ENCODE data around the gene NHERF2. TPM values are rescaled to one million over a fixed set of nuclear protein-coding genes. Genes with fewer than 3 reads are reported as not detected.
A peak's percentile ranks its signal among the peaks of the same experiment; 100 is the strongest.
"Not testable (repeated sequence)": the region's sequence is repeated elsewhere in the genome, so short reads cannot be mapped to it uniquely, and the experiment has no call there.

Gene NHERF2
- total RNA-seq, 3 donors from 2014 or later, result 2.0 to 4.4 (median 2.0) TPM

DNA sequence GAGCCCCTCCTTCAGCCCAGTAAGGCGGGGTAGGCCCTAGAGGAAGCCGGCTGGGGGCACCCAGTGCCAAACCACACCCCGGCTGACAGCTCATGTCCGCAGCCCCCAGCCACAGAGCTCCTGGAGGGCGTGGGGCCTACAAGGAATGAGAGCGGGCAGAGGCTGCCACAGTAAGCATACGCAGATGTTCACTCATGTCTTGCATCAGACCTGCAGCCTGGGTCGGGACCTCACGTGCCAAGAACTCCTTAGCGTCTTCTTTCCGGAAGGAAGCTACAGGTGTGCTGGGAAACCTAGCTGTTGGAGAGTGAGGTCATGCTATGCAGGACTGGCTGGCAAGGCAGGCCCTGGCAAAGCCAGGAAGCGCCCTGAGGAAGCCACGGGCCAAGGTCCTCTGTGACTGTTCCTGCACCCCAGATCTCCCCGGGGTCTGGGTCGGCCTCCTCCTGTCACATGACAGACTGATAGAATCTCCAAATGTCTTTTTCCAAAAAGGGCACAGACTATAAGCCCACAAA lies 18.6 kb upstream of the NHERF2 start:
- ATAC-seq, result no peak
- peaks cover 11% of the 10 kb centered on the region for H3K36me3 Mint-ChIP-seq (ENCODE audit: insufficient read depth)
- peaks cover 36% of the 10 kb centered on the region for H3K4me1 Mint-ChIP-seq (ENCODE audit: low read depth)
- no peaks in the 10 kb centered on the region for H3K9me3 Mint-ChIP-seq
- no peaks in the 10 kb centered on the region for H3K27me3 Mint-ChIP-seq (ENCODE audit: low read depth)
- no peak for DNase-seq
- H3K4me3 Mint-ChIP-seq, result peak overlapping the region; percentile 92

DNA sequence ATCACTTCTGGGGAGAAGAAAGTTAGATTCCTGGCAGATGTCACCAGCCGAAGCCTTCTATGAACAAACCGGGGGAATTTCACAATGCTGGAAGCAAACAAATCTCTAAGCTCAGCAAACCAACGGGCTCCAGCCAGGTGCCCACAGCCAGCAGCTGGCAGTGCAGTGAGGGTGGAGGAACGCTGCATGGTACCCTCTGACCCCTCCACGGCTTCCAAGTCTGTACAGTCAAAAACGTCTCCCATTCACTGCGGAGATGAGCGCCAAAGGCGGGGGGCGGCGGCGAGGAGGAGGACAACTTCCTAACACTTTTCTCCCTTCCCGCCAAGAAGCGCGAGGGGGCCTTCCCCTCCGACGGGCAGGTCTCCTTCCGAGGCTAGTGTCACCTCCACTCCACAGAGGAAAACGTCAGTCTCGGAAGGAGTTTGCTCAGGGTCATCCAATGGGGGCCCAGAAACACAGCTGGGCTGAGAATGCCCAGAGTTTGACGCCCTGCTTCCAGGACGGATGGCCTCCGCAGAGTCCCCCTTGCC lies 18.0 kb upstream of the NHERF2 start:
- Mint-ChIP-seq H3K27me3 (ENCODE audit: low read depth) (no peaks in the 10 kb centered on the region), H3K9me3 (no peaks in the 10 kb centered on the region), H3K4me3 (peak overlapping the region; percentile 92), H3K4me1 (ENCODE audit: low read depth) (peaks cover 36% of the 10 kb centered on the region), H3K36me3 (ENCODE audit: insufficient read depth) (peaks cover 11% of the 10 kb centered on the region)
- ATAC-seq, result peak; percentile 6 to 8
- DNase-seq, result no peak

DNA sequence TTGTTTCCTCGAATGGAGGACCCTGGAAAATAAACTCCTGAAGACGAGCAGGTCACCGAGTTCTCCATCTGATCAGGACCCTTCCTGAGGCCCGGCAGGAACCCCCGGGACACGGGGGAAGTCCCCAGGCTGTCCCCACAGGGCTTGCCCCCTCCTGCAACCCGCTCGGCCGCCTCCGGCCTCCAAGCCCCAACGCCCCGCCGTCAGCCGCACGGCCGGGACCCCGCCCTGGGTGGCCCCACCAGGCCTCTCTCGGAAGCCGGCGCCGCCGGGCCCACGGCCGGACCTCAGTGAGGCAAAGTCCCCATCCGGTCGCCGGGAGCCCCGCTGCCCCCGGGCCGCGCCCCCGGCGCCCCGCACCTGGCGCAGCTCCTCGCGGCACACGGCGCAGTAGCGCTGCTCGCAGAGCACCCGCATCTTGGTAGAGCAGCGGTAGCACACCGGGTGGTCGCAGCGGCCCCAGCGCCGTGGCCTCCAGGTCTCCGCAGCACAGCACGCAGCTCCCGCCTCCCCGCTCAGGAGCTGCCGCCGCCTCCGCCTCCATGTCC lies 17.5 kb upstream of the NHERF2 start:
- Mint-ChIP-seq H3K9me3 (no peaks in the 10 kb centered on the region), H3K27me3 (ENCODE audit: low read depth) (no peaks in the 10 kb centered on the region), H3K4me3 (peak overlapping the region; percentile 92), H3K36me3 (ENCODE audit: insufficient read depth) (peaks cover 11% of the 10 kb centered on the region), H3K4me1 (ENCODE audit: low read depth) (peaks cover 36% of the 10 kb centered on the region)
- peak; percentile 36 to 45 for ATAC-seq
- no peak for DNase-seq

DNA sequence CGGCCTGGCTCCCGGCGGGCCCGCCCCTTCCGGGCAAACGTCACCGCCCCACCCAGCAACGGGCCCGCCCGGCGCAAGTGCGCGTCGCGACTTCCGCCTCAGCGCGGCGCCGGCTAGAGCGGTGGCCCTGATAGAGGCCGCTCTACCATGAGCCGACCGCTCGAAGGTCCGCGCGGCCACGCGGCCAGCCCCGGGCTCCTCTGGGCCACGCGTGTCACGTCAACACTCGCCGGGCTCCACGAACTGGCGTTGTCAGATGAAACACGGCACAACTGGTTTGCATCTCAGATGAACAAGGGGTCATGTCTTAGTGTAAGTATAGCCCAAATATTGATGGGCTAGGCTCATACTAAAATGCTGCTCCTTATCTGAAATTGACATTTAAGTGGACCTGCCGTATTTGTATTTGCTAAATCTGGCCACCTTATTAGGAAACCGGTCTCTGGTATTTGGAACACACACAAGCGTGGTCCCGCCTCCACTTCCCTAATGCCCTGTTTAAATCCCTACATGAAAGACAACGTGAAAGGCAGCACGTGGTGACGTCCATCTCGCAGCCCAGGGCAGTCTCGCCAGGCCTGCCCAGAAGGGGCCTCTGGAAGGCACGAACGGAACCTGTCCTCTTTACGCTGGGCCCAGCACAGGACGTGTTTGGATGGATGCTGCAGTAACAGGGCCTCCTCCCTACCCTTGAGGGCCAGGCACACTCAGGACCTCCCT lies 16.8 kb upstream of the NHERF2 start, which contains the start of gene ZNF598:
Gene ZNF598 (minus strand): TSS at position 31 of the 720 bp plus-strand sequence.
- peak within 1 kb of the TSS; percentile 94 for H3K4me3 Mint-ChIP-seq
- H3K4me1 Mint-ChIP-seq (ENCODE audit: low read depth), result peaks cover 35% of the 10 kb centered on the region
- peak; percentile 95 to 96 for ATAC-seq
- H3K9me3 Mint-ChIP-seq, result no peaks in the 10 kb centered on the region
- H3K36me3 Mint-ChIP-seq (ENCODE audit: insufficient read depth), result peaks cover 11% of the 10 kb centered on the region
- no peaks in the 10 kb centered on the region for H3K27me3 Mint-ChIP-seq (ENCODE audit: low read depth)
- peak; percentile 76 for DNase-seq

DNA sequence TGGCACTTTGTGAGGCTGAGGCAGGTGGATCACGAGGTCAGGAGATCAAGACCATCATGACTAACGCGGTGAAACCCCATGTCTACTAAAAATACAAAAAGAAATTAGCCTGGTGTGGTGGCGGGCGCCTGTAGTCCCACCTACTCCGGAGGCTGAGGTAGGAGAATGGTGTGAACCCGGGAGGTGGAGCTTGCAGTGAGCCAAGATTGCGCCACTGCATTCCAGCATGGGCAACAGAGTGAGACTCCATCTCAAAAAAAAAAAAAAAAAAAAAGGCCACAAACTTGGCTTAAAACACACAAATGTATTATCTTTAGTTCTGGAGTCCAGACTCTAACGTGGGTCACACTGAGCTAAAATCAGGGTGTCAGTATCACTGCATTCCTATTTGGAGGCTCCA lies 15.0 kb upstream of the NHERF2 start:
- not testable (repeated sequence) for ATAC-seq, H3K4me3 Mint-ChIP-seq

DNA sequence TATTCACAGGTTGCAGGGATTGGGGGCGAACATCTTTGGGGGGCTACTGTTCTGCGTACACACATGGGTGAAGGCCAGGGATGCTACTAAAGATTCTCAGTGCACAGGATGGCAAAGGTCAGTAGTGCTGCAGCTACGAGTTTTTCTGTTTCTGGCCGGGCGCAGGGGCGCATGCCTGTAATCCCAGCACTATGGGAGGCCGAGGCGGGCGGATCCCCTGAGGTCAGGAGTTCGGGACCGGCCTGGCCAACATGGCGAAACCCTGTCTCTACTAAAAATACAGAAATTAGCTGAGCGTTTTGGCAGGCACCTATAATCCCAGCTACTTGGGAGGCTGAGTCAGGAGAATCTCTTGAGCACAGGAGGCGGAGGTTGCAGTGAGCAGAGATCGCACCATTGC lies 13.2 kb upstream of the NHERF2 start:
- Mint-ChIP-seq H3K4me1 (ENCODE audit: low read depth) (peaks cover 10% of the 10 kb centered on the region), H3K9me3 (no peaks in the 10 kb centered on the region), H3K36me3 (ENCODE audit: insufficient read depth) (peaks cover 4% of the 10 kb centered on the region), H3K27me3 (ENCODE audit: low read depth) (peaks cover 3% of the 10 kb centered on the region), H3K4me3 (no peak overlapping the region)
- ATAC-seq (no peak), DNase-seq (no peak)

More for the DNA sequence above, 15.0 kb upstream of the NHERF2 start:
- H3K9me3 Mint-ChIP-seq; H3K27me3 Mint-ChIP-seq (ENCODE audit: low read depth); H3K36me3 Mint-ChIP-seq (ENCODE audit: insufficient read depth); DNase-seq: not testable (repeated sequence)
- peaks cover 28% of the 10 kb centered on the region for H3K4me1 Mint-ChIP-seq (ENCODE audit: low read depth)

DNA sequence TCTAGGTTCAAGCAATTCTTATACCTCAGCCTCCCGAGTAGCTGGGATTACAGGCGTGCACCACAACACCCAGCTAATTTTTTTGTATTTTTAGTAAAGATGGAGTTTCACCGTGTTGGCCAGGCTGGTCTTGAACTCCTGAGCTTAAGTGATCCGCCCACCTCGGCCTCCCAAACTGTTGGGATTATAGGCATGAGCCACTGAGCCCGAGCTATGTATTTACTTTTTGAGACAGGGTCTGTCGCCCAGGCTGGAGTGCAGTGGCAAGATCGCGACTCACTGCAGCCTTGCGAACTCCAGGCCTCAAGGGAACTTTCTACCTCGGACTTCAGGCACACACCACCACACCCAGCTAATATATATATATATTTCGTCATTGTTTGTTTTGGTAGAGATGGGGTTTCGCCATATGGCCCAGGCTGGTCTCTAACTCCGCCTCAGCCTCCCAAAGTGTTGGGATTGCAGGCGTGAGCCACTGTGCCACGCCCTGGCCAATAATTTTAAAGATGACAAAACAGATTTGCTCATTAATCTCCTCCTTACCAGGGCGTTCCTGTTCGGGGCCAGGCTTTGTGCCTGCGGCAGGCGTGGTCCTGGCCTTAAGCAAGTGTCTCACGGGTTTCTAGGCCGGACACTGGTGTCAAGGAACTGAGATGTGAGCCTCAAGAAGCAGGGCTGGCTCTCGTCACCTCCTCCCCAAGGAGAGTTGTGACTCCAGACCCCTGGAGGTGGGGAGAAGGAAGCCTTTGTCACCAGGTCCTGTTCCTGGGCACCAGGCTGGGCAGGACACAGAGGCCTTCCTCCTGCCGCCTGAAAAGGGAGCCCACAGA lies 11.4 kb upstream of the NHERF2 start:
- Mint-ChIP-seq H3K4me1 (ENCODE audit: low read depth) (peaks cover 2% of the 10 kb centered on the region), H3K4me3 (no peak overlapping the region), H3K36me3 (ENCODE audit: insufficient read depth) (no peaks in the 10 kb centered on the region), H3K9me3 (no peaks in the 10 kb centered on the region), H3K27me3 (ENCODE audit: low read depth) (peaks cover 12% of the 10 kb centered on the region)
- ATAC-seq, result no peak
- no peak for DNase-seq

DNA sequence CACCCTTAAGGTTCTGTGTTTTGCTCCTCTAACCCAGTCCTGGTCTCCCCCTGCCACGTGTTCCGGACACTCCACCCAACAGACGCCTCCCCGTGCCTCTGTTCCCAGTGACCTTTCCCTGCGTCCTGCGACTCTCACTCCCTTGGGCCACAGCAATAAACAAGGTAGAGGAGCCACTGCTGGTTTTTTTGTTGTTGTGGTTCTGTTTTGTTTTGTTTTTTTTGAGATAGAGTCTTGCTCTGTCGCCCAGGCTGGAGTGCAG lies 10.8 kb upstream of the NHERF2 start:
- H3K4me3 Mint-ChIP-seq, result no peak overlapping the region
- ATAC-seq, result no peak
- H3K9me3 Mint-ChIP-seq, result no peaks in the 10 kb centered on the region
- H3K27me3 Mint-ChIP-seq (ENCODE audit: low read depth), result peaks cover 17% of the 10 kb centered on the region
- no peak for DNase-seq
- peaks cover 4% of the 10 kb centered on the region for H3K4me1 Mint-ChIP-seq (ENCODE audit: low read depth)
- H3K36me3 Mint-ChIP-seq (ENCODE audit: insufficient read depth), result no peaks in the 10 kb centered on the region

DNA sequence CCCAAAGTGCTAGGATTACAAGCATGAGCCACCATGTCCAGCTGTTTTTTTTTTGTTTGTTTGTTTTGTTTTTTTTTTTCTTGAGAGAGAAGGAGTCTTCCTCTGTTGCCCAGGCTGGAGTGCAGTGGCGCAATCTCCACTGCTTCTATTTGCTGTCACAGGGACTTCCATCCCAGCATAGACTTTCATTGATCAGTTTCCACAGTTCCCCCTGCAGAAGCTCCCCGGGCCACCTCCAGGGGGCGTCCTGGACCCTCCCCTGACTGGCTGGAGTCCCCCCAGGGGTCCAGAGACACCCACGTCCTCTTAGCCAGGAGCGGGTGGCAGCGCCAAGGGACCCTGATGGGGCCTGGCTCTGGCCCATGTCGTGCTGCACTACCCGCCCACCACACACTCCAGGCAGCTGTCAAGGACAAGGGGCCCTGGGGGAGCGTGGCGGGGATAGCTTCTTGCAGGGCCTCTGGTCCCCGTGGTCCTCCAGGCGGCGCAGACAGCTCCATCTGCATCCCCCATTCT lies 10.2 kb upstream of the NHERF2 start:
- Mint-ChIP-seq H3K27me3 (ENCODE audit: low read depth) (peaks cover 21% of the 10 kb centered on the region), H3K4me1 (ENCODE audit: low read depth) (peaks cover 4% of the 10 kb centered on the region), H3K36me3 (ENCODE audit: insufficient read depth) (no peaks in the 10 kb centered on the region), H3K9me3 (no peaks in the 10 kb centered on the region), H3K4me3 (no peak overlapping the region)
- no peak for ATAC-seq
- no peak for DNase-seq

DNA sequence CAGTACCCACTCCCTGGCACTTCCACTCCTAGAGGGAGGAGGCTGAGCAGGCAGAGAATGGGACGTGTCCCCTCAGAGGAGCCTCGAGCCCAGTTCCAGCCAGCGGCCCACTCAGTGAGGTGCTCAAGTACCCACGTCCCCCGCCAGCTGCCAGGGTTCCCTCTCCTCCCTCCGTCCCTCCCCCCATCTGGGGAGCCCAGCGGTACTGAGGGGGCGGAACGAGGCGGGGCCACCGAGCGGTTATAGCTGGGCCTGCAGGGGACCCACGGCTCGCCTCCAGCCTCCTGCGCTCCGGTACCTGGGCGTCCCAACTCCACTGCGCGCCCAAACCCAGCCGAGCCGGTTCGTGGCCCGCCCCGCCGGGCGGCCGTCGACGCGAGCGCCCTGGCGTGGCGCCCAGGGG lies 7.2 kb upstream of the NHERF2 start, which contains the start of gene NPW:
Gene NPW (plus strand): TSS at position 268 of the 403 bp plus-strand sequence.
- H3K4me1 Mint-ChIP-seq (ENCODE audit: low read depth), result peaks cover 14% of the 10 kb centered on the region
- no peaks in the 10 kb centered on the region for H3K36me3 Mint-ChIP-seq (ENCODE audit: insufficient read depth)
- peaks cover 35% of the 10 kb centered on the region for H3K27me3 Mint-ChIP-seq (ENCODE audit: low read depth)
- DNase-seq (no peak), ATAC-seq (peak in 1 of 2 donors; percentile 27)
- peak within 1 kb of the TSS; percentile 53 for H3K4me3 Mint-ChIP-seq
- no peaks in the 10 kb centered on the region for H3K9me3 Mint-ChIP-seq

DNA sequence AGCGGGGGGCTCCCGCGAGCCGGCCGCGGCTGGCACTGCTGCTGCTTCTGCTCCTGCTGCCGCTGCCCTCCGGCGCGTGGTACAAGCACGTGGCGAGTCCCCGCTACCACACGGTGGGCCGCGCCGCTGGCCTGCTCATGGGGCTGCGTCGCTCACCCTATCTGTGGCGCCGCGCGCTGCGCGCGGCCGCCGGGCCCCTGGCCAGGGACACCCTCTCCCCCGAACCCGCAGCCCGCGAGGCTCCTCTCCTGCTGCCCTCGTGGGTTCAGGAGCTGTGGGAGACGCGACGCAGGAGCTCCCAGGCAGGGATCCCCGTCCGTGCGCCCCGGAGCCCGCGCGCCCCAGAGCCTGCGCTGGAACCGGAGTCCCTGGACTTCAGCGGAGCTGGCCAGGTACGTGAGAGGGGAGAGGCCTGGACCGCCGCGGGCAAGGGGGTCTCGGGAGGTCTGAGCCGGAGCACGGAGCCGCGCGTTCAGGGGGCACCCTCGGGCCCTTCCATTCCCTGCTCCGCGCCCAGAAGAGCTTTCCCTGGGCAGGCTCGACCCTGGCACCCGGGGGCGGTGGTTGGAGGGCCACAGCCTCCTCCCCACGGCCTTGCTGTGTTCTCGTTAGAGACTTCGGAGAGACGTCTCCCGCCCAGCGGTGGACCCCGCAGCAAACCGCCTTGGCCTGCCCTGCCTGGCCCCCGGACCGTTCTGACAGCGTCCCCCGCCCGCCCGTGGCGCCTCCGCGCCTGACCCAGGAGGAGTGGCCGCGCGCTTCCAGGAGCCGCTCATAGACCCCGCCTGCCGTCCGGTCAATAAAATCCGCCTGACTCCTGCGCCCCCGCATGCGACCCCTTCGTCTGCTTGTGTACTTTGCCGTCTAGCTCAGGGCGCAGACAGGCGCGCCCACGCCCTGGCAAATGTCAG lies 6.5 kb upstream of the NHERF2 start:
- peaks cover 35% of the 10 kb centered on the region for H3K27me3 Mint-ChIP-seq (ENCODE audit: low read depth)

DNA sequence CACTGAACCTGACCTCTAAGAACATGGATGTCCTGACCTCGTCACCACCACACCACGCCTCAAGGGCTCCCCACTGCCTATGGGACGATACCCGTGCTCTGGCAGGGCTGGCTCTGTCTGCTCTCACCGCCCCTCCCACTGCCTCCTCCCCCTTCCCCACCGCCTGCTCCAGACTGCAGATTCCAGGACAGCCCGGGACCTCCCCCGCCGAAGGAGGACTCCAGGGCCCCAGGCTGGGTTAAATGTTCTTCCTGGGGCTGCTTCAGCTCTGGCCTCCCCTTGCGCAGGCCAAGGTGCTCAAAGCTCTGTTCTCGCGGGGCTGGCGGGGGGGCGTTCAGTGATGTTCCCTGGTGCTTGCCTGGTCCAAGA lies 4.0 kb upstream of the NHERF2 start:
- peaks cover 37% of the 10 kb centered on the region for H3K27me3 Mint-ChIP-seq (ENCODE audit: low read depth)
- H3K36me3 Mint-ChIP-seq (ENCODE audit: insufficient read depth), result no peaks in the 10 kb centered on the region
- ATAC-seq, result peak; percentile 32 to 38
- peaks cover 18% of the 10 kb centered on the region for H3K4me1 Mint-ChIP-seq (ENCODE audit: low read depth)
- H3K9me3 Mint-ChIP-seq, result no peaks in the 10 kb centered on the region
- H3K4me3 Mint-ChIP-seq, result peak overlapping the region; percentile 59
- no peak for DNase-seq

More for the DNA sequence above, 6.5 kb upstream of the NHERF2 start:
- DNase-seq (no peak), ATAC-seq (peak in 1 of 2 donors; percentile 5)
- no peaks in the 10 kb centered on the region for H3K9me3 Mint-ChIP-seq
- peaks cover 14% of the 10 kb centered on the region for H3K4me1 Mint-ChIP-seq (ENCODE audit: low read depth)
- no peaks in the 10 kb centered on the region for H3K36me3 Mint-ChIP-seq (ENCODE audit: insufficient read depth)
- peak overlapping the region; percentile 53 for H3K4me3 Mint-ChIP-seq
